Karpas-422 (cell line): ENCODE measurements around the gene IL17RC. TPM values are rescaled to one million over a fixed set of nuclear protein-coding genes. Genes with fewer than 3 reads are reported as not detected.
"Not testable (repeated sequence)": the region's sequence is repeated elsewhere in the genome, so short reads cannot be mapped to it uniquely, and the experiment has no call there.

Source experiments
- DNase-seq: peaks from one replicate; pipeline ENCODE4 v3.0.0-alpha.2; 2015
- H2AFZ ChIP-seq: fragments of 200-600 bp; sonication (generic); 2 replicates; pipeline ENCODE4 v1.6.1; 2014; ENCODE audit warnings: antibody characterized with exemption, low read length, mixed read lengths
- H3K27ac ChIP-seq: fragments of 200-600 bp; sonication (generic); 2 replicates; pipeline ENCODE4 v1.5.1; 2014; ENCODE audit warnings: mild to moderate bottlenecking, low read length, moderate library complexity
- H3K27me3 ChIP-seq: fragments of 200-600 bp; sonication (generic); 2 replicates; pipeline ENCODE4 v1.6.1; 2014; ENCODE audit warnings: low read length, mixed read lengths
- H3K36me3 ChIP-seq: fragments of 200-600 bp; sonication (generic); 2 replicates; pipeline ENCODE4 v1.6.1; 2014; ENCODE audit warnings: low read length, mixed read lengths; ENCODE audit not compliant: insufficient read depth
- H3K4me1 ChIP-seq: fragments of 200-600 bp; sonication (generic); 2 replicates; pipeline ENCODE4 v1.6.1; 2014; ENCODE audit warnings: mild to moderate bottlenecking, low read length, mixed read lengths
- H3K4me2 ChIP-seq: fragments of 200-600 bp; sonication (generic); 2 replicates; pipeline ENCODE4 v1.6.1; 2014; ENCODE audit warnings: low read length, low read depth, mild to moderate bottlenecking; ENCODE audit not compliant: poor library complexity, severe bottlenecking
- H3K4me3 ChIP-seq: fragments of 200-600 bp; sonication (generic); 2 replicates; pipeline ENCODE4 v1.5.1; 2014; ENCODE audit warnings: mild to moderate bottlenecking, antibody characterized with exemption, low read length, mixed read lengths
- H3K79me2 ChIP-seq: fragments of 200-600 bp; sonication (generic); 2 replicates; pipeline ENCODE4 v1.6.1; 2014; ENCODE audit warnings: mild to moderate bottlenecking, low read length, mixed read lengths
- H3K9ac ChIP-seq: fragments of 200-600 bp; sonication (generic); 2 replicates; pipeline ENCODE4 v1.6.0; 2014; ENCODE audit warnings: low read length
- H3K9me2 ChIP-seq: fragments of 200-600 bp; sonication (generic), shearing (Covaris generic); replicated peaks from 2 replicates; pipeline ENCODE4 v1.6.0; 2014; ENCODE audit warnings: mild to moderate bottlenecking, low read length, moderate library complexity; ENCODE audit not compliant: insufficient read depth
- H3K9me3 ChIP-seq: fragments of 300-700, 200-600 bp; sonication (generic); 2 replicates; pipeline ENCODE4 v1.6.1; 2014; ENCODE audit warnings: low read length, mixed read lengths
- H4K20me1 ChIP-seq: fragments of 200-600 bp; sonication (generic); 2 replicates; pipeline ENCODE4 v1.6.1; 2014; ENCODE audit warnings: mild to moderate bottlenecking, antibody characterized with exemption, low read length, low read depth; ENCODE audit not compliant: insufficient read depth
- total RNA-seq: library from RNA; depleted of rRNA; stranded (reverse); fragments of >200 nt; shearing (Covaris generic); gene quantifications from 2 replicates; pipeline ENCODE4 v1.2.3, GENCODE V29; 2014; ENCODE audit warnings: low replicate concordance; rRNA removed

Gene IL17RC, protein sequence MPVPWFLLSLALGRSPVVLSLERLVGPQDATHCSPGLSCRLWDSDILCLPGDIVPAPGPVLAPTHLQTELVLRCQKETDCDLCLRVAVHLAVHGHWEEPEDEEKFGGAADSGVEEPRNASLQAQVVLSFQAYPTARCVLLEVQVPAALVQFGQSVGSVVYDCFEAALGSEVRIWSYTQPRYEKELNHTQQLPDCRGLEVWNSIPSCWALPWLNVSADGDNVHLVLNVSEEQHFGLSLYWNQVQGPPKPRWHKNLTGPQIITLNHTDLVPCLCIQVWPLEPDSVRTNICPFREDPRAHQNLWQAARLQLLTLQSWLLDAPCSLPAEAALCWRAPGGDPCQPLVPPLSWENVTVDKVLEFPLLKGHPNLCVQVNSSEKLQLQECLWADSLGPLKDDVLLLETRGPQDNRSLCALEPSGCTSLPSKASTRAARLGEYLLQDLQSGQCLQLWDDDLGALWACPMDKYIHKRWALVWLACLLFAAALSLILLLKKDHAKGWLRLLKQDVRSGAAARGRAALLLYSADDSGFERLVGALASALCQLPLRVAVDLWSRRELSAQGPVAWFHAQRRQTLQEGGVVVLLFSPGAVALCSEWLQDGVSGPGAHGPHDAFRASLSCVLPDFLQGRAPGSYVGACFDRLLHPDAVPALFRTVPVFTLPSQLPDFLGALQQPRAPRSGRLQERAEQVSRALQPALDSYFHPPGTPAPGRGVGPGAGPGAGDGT
- total RNA-seq: 0.54 and 2.5 TPM in 2 replicates

DNA sequence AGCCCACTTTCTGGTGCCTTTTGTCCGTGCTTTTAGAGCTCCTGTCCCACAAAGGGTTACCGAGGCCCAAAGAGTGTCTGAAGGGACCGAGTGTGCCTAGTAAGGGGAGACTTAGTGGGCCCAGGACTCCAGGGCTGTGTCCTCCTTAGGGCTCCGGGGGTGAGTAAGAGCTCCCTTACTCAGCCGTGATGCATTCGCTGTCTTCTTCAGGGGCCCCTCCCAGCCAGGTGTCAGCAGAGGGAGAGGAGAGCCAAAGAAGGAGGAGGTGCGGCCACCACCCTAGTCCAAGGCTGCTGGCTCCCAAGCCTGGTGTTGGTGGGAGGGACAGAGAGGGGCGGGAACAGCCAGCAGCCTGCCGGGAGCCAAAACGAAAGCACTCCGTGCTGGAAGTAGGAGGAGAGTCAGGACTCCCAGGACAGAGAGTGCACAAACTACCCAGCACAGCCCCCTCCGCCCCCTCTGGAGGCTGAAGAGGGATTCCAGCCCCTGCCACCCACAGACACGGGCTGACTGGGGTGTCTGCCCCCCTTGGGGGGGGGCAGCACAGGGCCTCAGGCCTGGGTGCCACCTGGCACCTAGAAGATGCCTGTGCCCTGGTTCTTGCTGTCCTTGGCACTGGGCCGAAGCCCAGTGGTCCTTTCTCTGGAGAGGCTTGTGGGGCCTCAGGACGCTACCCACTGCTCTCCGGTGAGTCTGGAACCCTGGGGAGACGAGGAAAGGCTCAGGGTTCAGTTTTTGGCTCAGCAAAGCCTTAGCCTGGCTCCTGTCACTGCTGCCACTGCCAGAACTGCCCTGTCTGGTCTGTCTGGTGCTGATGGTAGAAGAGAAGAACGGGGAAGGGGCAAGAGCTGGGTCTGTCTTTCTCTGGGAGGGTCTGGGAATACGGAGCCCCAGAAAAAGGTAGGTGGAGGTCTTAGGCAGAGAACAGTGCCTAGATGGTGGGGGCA, at the start of gene IL17RC:
TSS of gene IL17RC (plus strand) at position 365 of the 947 bp plus-strand sequence. CDS start at position 583, 218 bp downstream.
- H3K4me3 ChIP-seq: no peak within 1 kb of the TSS; the same call in 1 of the 2 replicates
- H3K4me2 ChIP-seq: no peak within 1 kb of the TSS

DNA sequence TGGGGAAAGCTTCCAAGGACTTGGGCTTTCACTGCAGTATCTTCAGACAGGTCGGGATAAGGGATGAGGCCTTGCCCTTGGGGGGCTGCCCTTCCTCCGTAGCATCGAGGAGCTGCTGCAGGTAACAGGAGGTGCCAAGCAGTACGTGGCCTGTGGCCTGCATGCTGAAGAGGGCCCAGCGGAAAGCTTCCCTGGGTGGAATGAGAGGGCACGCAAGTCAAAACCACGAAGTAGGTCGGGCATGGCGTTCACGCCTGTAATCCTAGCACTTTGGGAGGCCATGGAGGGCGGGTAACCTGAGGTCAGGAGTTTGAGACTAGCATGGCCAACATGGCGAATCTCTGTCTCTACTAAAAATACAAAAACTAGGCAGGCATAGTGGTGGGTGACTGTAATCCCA, 49.8 kb upstream of the IL17RC start:
- Histone ChIP-seq H3K27ac (no peak overlapping the region), H3K9me3 (no peaks in the 10 kb centered on the region), H4K20me1 (no peaks in the 10 kb centered on the region), H2AFZ (no peak overlapping the region), H3K9ac (no peak overlapping the region), H3K9me2 (no peaks in the 10 kb centered on the region), H3K4me1 (no peaks in the 10 kb centered on the region), H3K4me2 (no peak overlapping the region), H3K79me2 (no peaks in the 10 kb centered on the region), H3K36me3 (no peaks in the 10 kb centered on the region), H3K27me3 (no peaks in the 10 kb centered on the region), H3K4me3 (no peak overlapping the region)
- DNase-seq: no peak

More for the DNA sequence above, at the start of gene IL17RC:
- no peak within 1 kb of the TSS for H2AFZ ChIP-seq
- no peaks in the 10 kb centered on the region for H3K27me3 ChIP-seq
- no peaks in the 10 kb centered on the region for H3K4me1 ChIP-seq
- H3K36me3 ChIP-seq: no peaks in the 10 kb centered on the region
- H3K9ac ChIP-seq: no peak within 1 kb of the TSS
- H3K9me3 ChIP-seq: no peaks in the 10 kb centered on the region
- DNase-seq: no peak
- no peak within 1 kb of the TSS for H3K27ac ChIP-seq
- H4K20me1 ChIP-seq: no peaks in the 10 kb centered on the region
- no peaks in the 10 kb centered on the region for H3K79me2 ChIP-seq
- no peaks in the 10 kb centered on the region for H3K9me2 ChIP-seq

DNA sequence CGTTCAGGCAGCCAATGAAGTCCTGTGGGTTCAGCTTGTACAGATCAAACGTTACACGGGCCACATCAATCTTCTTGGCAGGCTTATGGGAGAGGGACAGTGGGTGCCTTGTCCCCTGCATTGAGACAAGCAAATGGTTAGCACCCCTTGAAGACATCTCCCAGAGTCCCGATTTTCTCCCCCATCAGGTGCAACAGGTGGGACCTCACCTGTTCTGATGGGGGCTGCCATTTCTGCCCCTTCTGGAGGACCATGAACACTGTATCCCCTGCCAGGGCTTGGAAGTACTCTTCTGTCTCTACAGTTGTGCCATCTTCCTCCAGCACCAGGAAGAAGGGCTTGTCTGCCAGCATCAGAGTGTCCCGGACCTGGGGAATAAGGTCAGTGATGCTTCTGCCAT, 46.9 kb upstream of the IL17RC start:
- no peak overlapping the region for H2AFZ ChIP-seq
- no peaks in the 10 kb centered on the region for H4K20me1 ChIP-seq
- H3K27ac ChIP-seq: no peak overlapping the region
- H3K4me2 ChIP-seq: no peak overlapping the region
- H3K79me2 ChIP-seq: no peaks in the 10 kb centered on the region
- H3K36me3 ChIP-seq: no peaks in the 10 kb centered on the region
- no peak overlapping the region for H3K9ac ChIP-seq
- no peaks in the 10 kb centered on the region for H3K9me3 ChIP-seq
- H3K9me2 ChIP-seq: no peaks in the 10 kb centered on the region
- H3K4me3 ChIP-seq: no peak overlapping the region
- no peaks in the 10 kb centered on the region for H3K4me1 ChIP-seq
- H3K27me3 ChIP-seq: no peaks in the 10 kb centered on the region
- no peak for DNase-seq

DNA sequence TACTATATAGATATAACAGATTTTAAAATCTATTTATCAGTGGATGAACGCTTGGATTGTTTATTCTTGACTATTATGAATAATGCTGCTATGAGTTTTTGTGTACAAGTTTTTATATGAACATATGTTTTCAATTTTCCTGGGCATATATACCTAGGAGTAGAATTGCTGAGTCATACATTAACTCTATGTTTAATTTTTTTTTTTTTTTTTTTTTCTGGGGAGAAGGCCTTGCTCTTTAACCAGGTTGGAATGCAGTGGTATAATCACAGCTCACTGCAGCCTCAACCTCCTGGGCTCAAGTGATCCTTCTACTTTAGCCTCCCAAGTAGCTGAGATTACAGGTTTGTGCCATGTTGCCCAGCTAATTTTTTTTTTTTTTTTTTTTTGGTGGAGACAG, 45.9 kb upstream of the IL17RC start:
- no peak overlapping the region for H3K9ac ChIP-seq
- H3K79me2 ChIP-seq: no peaks in the 10 kb centered on the region
- no peak for DNase-seq
- no peaks in the 10 kb centered on the region for H3K9me2 ChIP-seq
- no peaks in the 10 kb centered on the region for H3K36me3 ChIP-seq
- H4K20me1 ChIP-seq: no peaks in the 10 kb centered on the region
- H3K4me3 ChIP-seq: no peak overlapping the region
- H3K27ac ChIP-seq: no peak overlapping the region
- H3K27me3 ChIP-seq: no peaks in the 10 kb centered on the region
- H3K9me3 ChIP-seq: no peaks in the 10 kb centered on the region
- no peak overlapping the region for H2AFZ ChIP-seq
- no peak overlapping the region for H3K4me2 ChIP-seq
- no peaks in the 10 kb centered on the region for H3K4me1 ChIP-seq

DNA sequence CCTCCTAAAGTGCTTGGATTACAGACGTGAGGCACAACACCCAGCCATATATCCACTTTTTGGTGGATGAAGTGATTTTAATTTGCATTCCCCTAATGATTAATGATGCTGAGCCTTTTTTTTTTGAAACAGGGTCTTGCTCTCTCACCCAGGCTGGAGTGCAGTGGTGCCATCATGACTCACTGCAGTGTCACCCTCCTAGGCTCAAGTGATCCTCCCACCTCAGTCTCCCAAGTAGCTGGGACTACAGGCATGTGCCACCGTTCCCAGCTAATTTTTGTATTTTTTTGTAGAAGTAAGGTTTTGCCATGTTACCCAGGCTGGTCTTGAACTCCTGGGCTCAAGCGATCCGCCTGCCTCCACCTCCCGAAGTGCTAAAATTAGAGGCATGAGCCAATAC, 44.8 kb upstream of the IL17RC start:
- H3K4me3 ChIP-seq, H2AFZ ChIP-seq, H3K27ac ChIP-seq, H3K27me3 ChIP-seq, H3K36me3 ChIP-seq, H3K4me2 ChIP-seq, H3K9me3 ChIP-seq, H4K20me1 ChIP-seq, H3K9ac ChIP-seq, DNase-seq, H3K4me1 ChIP-seq, H3K79me2 ChIP-seq, H3K9me2 ChIP-seq: not testable (repeated sequence)

DNA sequence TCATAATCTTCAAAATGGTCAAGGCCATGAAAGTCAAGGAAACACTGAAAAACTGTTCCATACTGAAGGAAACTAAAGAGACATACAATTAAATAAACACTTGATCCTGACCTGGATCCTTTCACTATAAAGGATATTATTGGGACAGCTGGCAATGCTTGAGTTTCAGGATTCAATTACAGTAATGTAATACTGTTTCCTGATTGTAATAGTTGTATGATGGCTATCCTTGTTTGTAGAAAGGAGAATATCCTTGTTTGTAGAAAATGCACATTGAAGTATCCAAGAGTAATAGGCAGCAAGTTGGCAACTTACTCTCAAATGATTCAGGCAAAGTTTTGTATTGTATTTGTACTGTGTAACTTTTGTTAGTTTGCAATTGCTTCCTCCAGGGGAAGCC, 41.5 kb upstream of the IL17RC start:
- H3K4me3 ChIP-seq: no peak overlapping the region
- no peak for DNase-seq
- no peak overlapping the region for H3K27ac ChIP-seq
- H3K9me2 ChIP-seq: no peaks in the 10 kb centered on the region
- no peak overlapping the region for H3K9ac ChIP-seq
- H3K4me1 ChIP-seq: no peaks in the 10 kb centered on the region
- H3K9me3 ChIP-seq: no peaks in the 10 kb centered on the region
- H4K20me1 ChIP-seq: no peaks in the 10 kb centered on the region
- no peaks in the 10 kb centered on the region for H3K27me3 ChIP-seq
- no peaks in the 10 kb centered on the region for H3K79me2 ChIP-seq
- H3K36me3 ChIP-seq: no peaks in the 10 kb centered on the region
- no peak overlapping the region for H3K4me2 ChIP-seq
- no peak overlapping the region for H2AFZ ChIP-seq

DNA sequence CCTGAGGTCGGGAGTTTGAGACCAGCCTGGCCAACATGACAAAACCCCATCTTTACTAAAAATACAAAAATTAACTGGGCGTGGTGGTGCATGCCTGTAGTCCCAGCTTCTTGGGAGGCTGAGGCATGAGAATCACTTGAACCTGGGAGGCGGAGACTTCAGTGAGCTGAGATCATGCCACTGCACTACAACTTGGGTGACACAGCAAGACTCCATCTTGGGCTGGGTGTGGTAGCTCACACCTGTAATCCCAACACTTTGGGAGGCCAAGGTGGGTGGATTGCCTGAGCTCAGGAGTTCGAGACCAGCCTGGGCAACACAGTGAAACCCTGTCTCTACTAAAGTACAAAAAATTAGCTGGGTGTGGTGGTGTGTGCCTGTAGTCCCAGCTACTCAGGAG, 40.6 kb upstream of the IL17RC start:
- not testable (repeated sequence) for H3K36me3 ChIP-seq, H2AFZ ChIP-seq, H3K27me3 ChIP-seq, H3K79me2 ChIP-seq, H3K9ac ChIP-seq, H3K4me2 ChIP-seq, H3K9me3 ChIP-seq, H3K27ac ChIP-seq, DNase-seq, H3K4me3 ChIP-seq, H3K9me2 ChIP-seq, H4K20me1 ChIP-seq, H3K4me1 ChIP-seq

DNA sequence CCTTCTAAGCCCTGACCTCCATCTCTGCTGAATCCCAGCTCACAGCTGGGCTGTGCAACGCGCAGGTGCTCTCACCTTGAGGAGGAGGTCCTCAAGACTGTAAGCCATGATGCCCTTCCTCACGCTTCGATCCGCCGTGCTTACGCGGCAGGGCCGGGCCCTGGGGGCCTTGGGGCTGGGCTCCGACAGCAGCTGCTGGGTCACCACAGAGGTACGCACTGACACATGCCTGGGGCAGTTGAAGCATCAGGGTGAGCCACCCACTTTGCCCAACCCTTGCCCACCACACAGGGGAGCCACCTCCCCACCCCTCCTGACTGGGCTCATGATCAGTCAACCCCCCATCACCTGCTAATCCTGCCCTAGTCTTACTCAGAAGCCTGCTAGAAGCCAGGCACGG, 39.9 kb upstream of the IL17RC start:
- Histone ChIP-seq H3K4me2 (no peak overlapping the region), H3K9me3 (no peaks in the 10 kb centered on the region), H4K20me1 (no peaks in the 10 kb centered on the region), H3K27ac (no peak overlapping the region), H3K79me2 (no peaks in the 10 kb centered on the region), H2AFZ (no peak overlapping the region), H3K27me3 (no peaks in the 10 kb centered on the region), H3K9me2 (no peaks in the 10 kb centered on the region), H3K9ac (no peak overlapping the region), H3K4me3 (no peak overlapping the region), H3K4me1 (no peaks in the 10 kb centered on the region), H3K36me3 (no peaks in the 10 kb centered on the region)
- no peak for DNase-seq
